ENCODE measurements around the gene NFIC.

Gene NFIC

GRCh38 chr19:3474614-3475013 is 108.2 kb downstream of the NFIC start:
- TF ChIP-seq CTCF (IDR thresholded peaks at IDR 0.05), result no peak

GRCh38 chr19:3475449-3475848 is 109.1 kb downstream of the NFIC start:
- TF ChIP-seq CTCF (IDR thresholded peaks at IDR 0.05), result no peak

- no peak for TF ChIP-seq CTCF (IDR thresholded peaks at IDR 0.05)
Observed at GRCh38 chr19:3476830-3477229, 110.4 kb downstream of the NFIC start.

GRCh38 chr19:3477506-3477905 is 111.1 kb downstream of the NFIC start:
- TF ChIP-seq CTCF (IDR thresholded peaks at IDR 0.05), result no peak

- no peak for TF ChIP-seq CTCF (IDR thresholded peaks at IDR 0.05)
Observed at GRCh38 chr19:3477951-3478350, 111.6 kb downstream of the NFIC start.

- no peak for TF ChIP-seq CTCF (IDR thresholded peaks at IDR 0.05)
Observed at GRCh38 chr19:3478409-3479176, 112.2 kb downstream of the NFIC start.

GRCh38 chr19:3479177-3479833 is 112.9 kb downstream of the NFIC start:
- TF ChIP-seq CTCF (IDR thresholded peaks at IDR 0.05), result no peak
